Naive thymus-derived CD8-positive, alpha-beta T cell (primary cell): ENCODE results near the gene AP2A1. TPM values are rescaled to one million over a fixed set of nuclear protein-coding genes. Genes with fewer than 3 reads are reported as not detected.
A peak's percentile ranks its signal among the peaks of the same experiment; 100 is the strongest.

ENCODE experiments used
- ATAC-seq, 2 donors: fragments of 150-1000 bp; cut with Tn5 transposase in 1 of 2; sonication (Bioruptor Pico), chemical (Tn5 transposase) in 1 of 2; 1 replicate in 1 of 2; 2 replicates in 1 of 2; pipeline ENCODE4 v1.10.0; 2021; ENCODE audit warnings: mild to moderate bottlenecking in 2 of 2, moderate library complexity in 2 of 2
- POLR2A ChIA-PET: fragments of 350-600 bp; sonication (Branson Sonifier 250); formaldehyde crosslinking; loops from one replicate; lab custom pipeline; 2021; ENCODE audit warnings: antibody characterized with exemption; lab: Charles Lee
- DNase-seq, 10 donors: peaks; one replicate each; pipeline versions ENCODE4 v3.0.0 to v3.0.0-alpha.2; 2020 to 2022
- H3K27ac Mint-ChIP-seq, 10 donors: one replicate each; pipeline ENCODE4 v1.8.0; 2020 to 2022; ENCODE audit warnings: mild to moderate bottlenecking in 10 of 10, mixed read lengths in 10 of 10, moderate library complexity in 4 of 10, inconsistent platforms in 1 of 10
- H3K27me3 Mint-ChIP-seq, 5 donors: one replicate each; pipeline ENCODE4 v1.8.0; 2021 to 2022; ENCODE audit warnings: mixed read lengths in 5 of 5
- H3K36me3 Mint-ChIP-seq, 3 donors: one replicate each; pipeline ENCODE4 v1.8.0; 2020 to 2022; ENCODE audit warnings: mixed read lengths in 3 of 3, mild to moderate bottlenecking in 2 of 3, inconsistent platforms in 1 of 3
- H3K4me1 Mint-ChIP-seq, 4 donors: one replicate each; pipeline ENCODE4 v1.8.0; 2021 to 2022; ENCODE audit warnings: mixed read lengths in 4 of 4
- H3K4me3 Mint-ChIP-seq, 10 donors: one replicate each; pipeline ENCODE4 v1.8.0; 2020 to 2022; ENCODE audit warnings: mild to moderate bottlenecking in 10 of 10, mixed read lengths in 10 of 10, moderate library complexity in 6 of 10, inconsistent platforms in 1 of 10
- H3K9me3 Mint-ChIP-seq, 9 donors: one replicate each; pipeline ENCODE4 v1.8.0; 2020 to 2022; ENCODE audit warnings: mixed read lengths in 9 of 9, mild to moderate bottlenecking in 3 of 9, inconsistent platforms in 1 of 9, moderate library complexity in 1 of 9
- polyA plus RNA-seq, 3 donors: library from polyadenylated mRNA; unstranded; fragments of 300-500 nt; fragmentation: Illumina TruSeq; gene quantifications; one replicate each; pipeline ENCODE4 v1.2.3, GENCODE V29; 2021
- total RNA-seq, 8 experiments: library from RNA in 2 of 8; stranded (reverse) in 2 of 8; gene quantifications; one replicate each; pipeline ENCODE4 v1.2.3 and lab custom pipeline; 2021 to 2026

Gene AP2A1
- total and polyA plus RNA-seq, 5 experiments from 2014 or later, result 4.5 to 57.8 (median 6.5) TPM

- no peak for ATAC-seq
- Mint-ChIP-seq H3K9me3 (no peaks in the 10 kb centered on the region), H3K27ac (no peak overlapping the region), H3K4me1 (no peaks in the 10 kb centered on the region), H3K4me3 (no peak overlapping the region), H3K36me3 (peaks cover 0 to 71% (median 10%) of the 10 kb centered on the region in 3 donors), H3K27me3 (no peaks in the 10 kb centered on the region)
- no peak for DNase-seq
- POLR2A ChIA-PET, result no interaction called here
Observed at GRCh38 chr19:49799798-49800376, 33.1 kb downstream of the AP2A1 start.

GRCh38 chr19:49800771-49801170, 34.0 kb downstream of the AP2A1 start:
- no peak for DNase-seq
- Mint-ChIP-seq H3K27me3 (no peaks in the 10 kb centered on the region), H3K36me3 (peaks cover 0 to 63% (median 8%) of the 10 kb centered on the region in 3 donors), H3K9me3 (no peaks in the 10 kb centered on the region), H3K27ac (no peak overlapping the region), H3K4me1 (no peaks in the 10 kb centered on the region), H3K4me3 (no peak overlapping the region)
- POLR2A ChIA-PET, result no interaction called here
- ATAC-seq, result no peak

- H3K36me3 Mint-ChIP-seq, result peaks cover 0 to 61% (median 8%) of the 10 kb centered on the region in 3 donors
- POLR2A ChIA-PET, result interaction anchor here (0.6 kb wide), 1 partner anchor 670 kb away, joined by 4 read pairs; no protein-coding TSS in a partner anchor
Observed at GRCh38 chr19:49801401-49801888, 34.6 kb downstream of the AP2A1 start.

GRCh38 chr19:49801966-49802661, 35.3 kb downstream of the AP2A1 start:
- Mint-ChIP-seq H3K4me3 (no peak overlapping the region), H3K9me3 (no peaks in the 10 kb centered on the region), H3K27ac (peak overlapping the region in 1 of 10 donors; percentile 17), H3K27me3 (no peaks in the 10 kb centered on the region), H3K4me1 (peaks cover 0 to 4% (median 2%) of the 10 kb centered on the region in 4 donors), H3K36me3 (peaks cover 0 to 54% (median 8%) of the 10 kb centered on the region in 3 donors)
- no peak for ATAC-seq
- POLR2A ChIA-PET, result interaction anchor here (0.6 kb wide), 1 partner anchor 671 kb away, joined by 4 read pairs; no protein-coding TSS in a partner anchor
- no peak for DNase-seq

More at GRCh38 chr19:49801401-49801888, 34.6 kb downstream of the AP2A1 start:
- DNase-seq (no peak), ATAC-seq (no peak)
- no peaks in the 10 kb centered on the region for H3K9me3 Mint-ChIP-seq
- peaks cover 0 to 4% (median 2%) of the 10 kb centered on the region in 4 donors for H3K4me1 Mint-ChIP-seq
- H3K27me3 Mint-ChIP-seq, result no peaks in the 10 kb centered on the region
- H3K4me3 Mint-ChIP-seq, result no peak overlapping the region
- H3K27ac Mint-ChIP-seq, result no peak overlapping the region

- H3K27ac Mint-ChIP-seq, result peak overlapping the region in 1 of 10 donors; percentile 20
- peaks cover 0 to 47% (median 6%) of the 10 kb centered on the region in 3 donors for H3K36me3 Mint-ChIP-seq
- no peaks in the 10 kb centered on the region for H3K9me3 Mint-ChIP-seq
- POLR2A ChIA-PET, result no interaction called here
- H3K4me1 Mint-ChIP-seq, result peaks cover 3 to 12% (median 9%) of the 10 kb centered on the region in 4 donors
- H3K4me3 Mint-ChIP-seq, result no peak overlapping the region
- ATAC-seq (no peak), DNase-seq (no peak)
- H3K27me3 Mint-ChIP-seq, result no peaks in the 10 kb centered on the region
Observed at GRCh38 chr19:49802836-49803528, 36.2 kb downstream of the AP2A1 start.

GRCh38 chr19:49803529-49803856, 36.7 kb downstream of the AP2A1 start:
- peaks cover 5 to 16% (median 13%) of the 10 kb centered on the region in 4 donors for H3K4me1 Mint-ChIP-seq
- peaks cover 0 to 42% (median 6%) of the 10 kb centered on the region in 3 donors for H3K36me3 Mint-ChIP-seq
- H3K27me3 Mint-ChIP-seq, result no peaks in the 10 kb centered on the region
- peak overlapping the region in 1 of 10 donors; percentile 20 for H3K27ac Mint-ChIP-seq
- DNase-seq (no peak), ATAC-seq (no peak)
- no peak overlapping the region for H3K4me3 Mint-ChIP-seq
- no peaks in the 10 kb centered on the region for H3K9me3 Mint-ChIP-seq
- POLR2A ChIA-PET, result no interaction called here

GRCh38 chr19:49805822-49806619, 39.2 kb downstream of the AP2A1 start:
- POLR2A ChIA-PET, result interaction anchor here (0.6 to 0.7 kb wide), 2 partner anchors 9 to 849 kb away, joined by 3 to 4 read pairs; no protein-coding TSS in a partner anchor
- no peak for ATAC-seq
- no peak overlapping the region for H3K4me3 Mint-ChIP-seq
- H3K27me3 Mint-ChIP-seq, result no peaks in the 10 kb centered on the region
- H3K36me3 Mint-ChIP-seq, result peaks cover 0 to 21% (median 6%) of the 10 kb centered on the region in 3 donors
- H3K4me1 Mint-ChIP-seq, result peaks cover 12 to 31% (median 28%) of the 10 kb centered on the region in 4 donors
- peak overlapping the region in 9 of 10 donors; percentile 8 to 81 (median 50) for H3K27ac Mint-ChIP-seq
- no peaks in the 10 kb centered on the region for H3K9me3 Mint-ChIP-seq
- DNase-seq, result no peak

GRCh38 chr19:49806620-49806959, 39.8 kb downstream of the AP2A1 start:
- no peak for DNase-seq
- no peak for ATAC-seq
- Mint-ChIP-seq H3K4me3 (no peak overlapping the region), H3K27me3 (no peaks in the 10 kb centered on the region), H3K36me3 (peaks cover 0 to 21% (median 6%) of the 10 kb centered on the region in 3 donors), H3K4me1 (peaks cover 12 to 31% (median 28%) of the 10 kb centered on the region in 4 donors), H3K9me3 (no peaks in the 10 kb centered on the region), H3K27ac (peak overlapping the region in 6 of 10 donors; percentile 33 to 81 (median 56))
- POLR2A ChIA-PET, result no interaction called here

GRCh38 chr19:49807058-49807903, 40.5 kb downstream of the AP2A1 start:
- H3K4me3 Mint-ChIP-seq, result peak overlapping the region in 4 of 10 donors; percentile 49 to 86 (median 68)
- no peaks in the 10 kb centered on the region for H3K27me3 Mint-ChIP-seq
- peak overlapping the region; percentile 31 to 91 (median 81) for H3K27ac Mint-ChIP-seq
- H3K4me1 Mint-ChIP-seq, result peaks cover 14 to 34% (median 32%) of the 10 kb centered on the region in 4 donors
- ATAC-seq (no peak), DNase-seq (peak in 2 of 10 donors; percentile 25 to 27)
- POLR2A ChIA-PET, result interaction anchor here (1.0 kb wide), 2 partner anchors 46 to 89 kb away, joined by 3 to 5 read pairs; no protein-coding TSS in a partner anchor
- peaks cover 0 to 21% (median 6%) of the 10 kb centered on the region in 3 donors for H3K36me3 Mint-ChIP-seq
- H3K9me3 Mint-ChIP-seq, result no peaks in the 10 kb centered on the region

GRCh38 chr19:49807904-49808675, 41.3 kb downstream of the AP2A1 start:
- Mint-ChIP-seq H3K9me3 (no peaks in the 10 kb centered on the region), H3K4me3 (peak overlapping the region; percentile 4 to 95 (median 86)), H3K27me3 (no peaks in the 10 kb centered on the region), H3K36me3 (peaks cover 0 to 15% (median 6%) of the 10 kb centered on the region in 3 donors), H3K27ac (peak overlapping the region in 9 of 10 donors; percentile 62 to 93 (median 91)), H3K4me1 (peaks cover 19 to 42% (median 40%) of the 10 kb centered on the region in 4 donors)
- DNase-seq (no peak), ATAC-seq (no peak)
- POLR2A ChIA-PET, result interaction anchor here (1.0 kb wide), 2 partner anchors 47 to 90 kb away, joined by 3 to 5 read pairs; no protein-coding TSS in a partner anchor
